SH-SY5Y (cell line): Measurements from ENCODE around the gene PAPPA.

Source experiments
- GATA2 ChIP-seq: IDR thresholded peaks from 2 replicates; pipeline ENCODE4 v1.6.1; 2011; ENCODE audit warnings: mild to moderate bottlenecking, low read depth, low read length
- GATA3 ChIP-seq: IDR thresholded peaks from 2 replicates; pipeline ENCODE4 v1.6.1; 2011; ENCODE audit warnings: low read depth, mild to moderate bottlenecking, low read length, moderate library complexity

PAPPA gene

GRCh38 chr9:116250891-116251290, 97.3 kb downstream of the PAPPA start:
- TF ChIP-seq GATA3 = no peak

DNA sequence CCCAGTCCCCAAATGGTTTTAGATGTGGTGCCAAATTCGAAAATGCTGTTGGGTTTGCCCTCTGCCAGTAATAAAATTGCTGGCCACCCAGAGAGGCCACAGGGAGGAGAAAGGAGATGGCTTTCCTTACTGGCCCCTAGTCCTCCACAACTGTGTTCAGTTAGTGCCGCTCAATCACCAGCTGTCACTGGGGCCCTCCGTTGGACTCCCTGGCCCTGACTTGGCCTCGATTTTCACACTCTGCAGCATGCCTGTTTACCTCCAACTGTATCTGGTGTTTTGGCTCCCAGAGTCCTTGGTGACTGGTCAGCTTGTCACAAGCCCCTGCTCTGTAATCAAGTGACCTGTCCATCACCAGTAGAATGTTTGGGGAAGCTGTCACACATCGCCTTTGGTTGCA, 97.8 kb downstream of the PAPPA start:
- TF ChIP-seq GATA3 = no peak
- no peak for TF ChIP-seq GATA2

- no peak for TF ChIP-seq GATA2
- TF ChIP-seq GATA3 = no peak
Observed at GRCh38 chr9:116260531-116260930, 106.9 kb downstream of the PAPPA start.

GRCh38 chr9:116262448-116262847, 108.9 kb downstream of the PAPPA start:
- TF ChIP-seq GATA2 (no peak), GATA3 (no peak)

DNA sequence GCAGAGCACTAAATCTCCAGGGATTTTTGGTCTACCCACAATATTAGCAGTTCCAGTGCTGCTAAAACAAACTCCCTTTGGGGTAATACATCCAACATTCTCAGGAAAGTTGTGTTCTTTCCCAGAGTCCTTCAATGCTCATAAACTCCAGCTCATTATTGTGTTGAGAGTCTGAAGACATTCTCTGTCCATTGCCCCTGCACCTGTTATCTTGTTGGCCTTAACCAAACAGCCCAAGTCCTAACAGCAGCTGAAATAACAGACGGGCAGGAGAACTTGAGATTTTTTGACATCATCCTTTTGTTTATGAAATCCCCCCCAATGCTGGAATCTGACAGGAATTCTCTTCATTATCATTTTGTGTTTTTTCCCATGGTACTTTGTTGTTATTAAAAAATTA, 110.8 kb downstream of the PAPPA start:
- TF ChIP-seq GATA2 (no peak), GATA3 (no peak)

GRCh38 chr9:116267021-116267420, 113.4 kb downstream of the PAPPA start:
- TF ChIP-seq GATA3 (no peak), GATA2 (no peak)

DNA sequence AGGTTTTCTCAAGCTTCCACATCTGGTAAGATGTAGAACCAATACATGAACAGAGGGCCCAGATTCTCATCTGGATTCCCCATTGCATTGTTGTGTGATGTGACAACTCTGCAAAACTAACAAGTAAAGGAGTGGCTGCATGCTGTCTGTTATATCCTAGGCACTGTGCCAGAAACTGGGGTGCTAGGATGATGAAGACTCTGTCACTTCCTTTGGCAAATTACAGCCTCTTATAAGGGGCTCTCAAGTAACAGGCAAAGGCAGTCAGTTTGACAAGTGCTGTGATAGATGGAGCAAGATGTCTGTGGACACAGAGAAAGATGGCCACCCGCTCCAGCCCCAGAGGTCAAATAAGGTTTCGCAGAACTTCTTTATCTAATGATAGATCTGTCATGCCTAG, 115.7 kb downstream of the PAPPA start:
- TF ChIP-seq GATA3 (no peak), GATA2 (no peak)

DNA sequence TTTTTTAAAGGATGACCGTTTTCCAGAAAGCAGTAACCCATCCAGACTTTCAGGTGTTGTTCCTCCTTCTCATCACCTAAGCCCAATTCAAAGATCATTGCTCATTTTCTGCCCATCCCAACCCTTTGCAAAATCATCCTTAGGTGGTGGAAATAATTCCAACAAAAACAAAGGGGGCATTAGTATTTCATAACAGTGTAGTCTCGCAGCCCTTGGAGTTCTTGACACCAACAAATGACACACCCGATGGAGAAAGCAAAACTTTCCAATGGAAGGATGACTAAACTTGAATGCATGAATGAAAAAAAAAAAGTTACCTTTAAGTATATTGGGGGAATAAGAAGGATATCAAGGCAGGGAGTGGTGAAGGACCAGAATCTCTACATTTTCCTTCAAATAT, 117.0 kb downstream of the PAPPA start:
- no peak for TF ChIP-seq GATA3
- no peak for TF ChIP-seq GATA2

DNA sequence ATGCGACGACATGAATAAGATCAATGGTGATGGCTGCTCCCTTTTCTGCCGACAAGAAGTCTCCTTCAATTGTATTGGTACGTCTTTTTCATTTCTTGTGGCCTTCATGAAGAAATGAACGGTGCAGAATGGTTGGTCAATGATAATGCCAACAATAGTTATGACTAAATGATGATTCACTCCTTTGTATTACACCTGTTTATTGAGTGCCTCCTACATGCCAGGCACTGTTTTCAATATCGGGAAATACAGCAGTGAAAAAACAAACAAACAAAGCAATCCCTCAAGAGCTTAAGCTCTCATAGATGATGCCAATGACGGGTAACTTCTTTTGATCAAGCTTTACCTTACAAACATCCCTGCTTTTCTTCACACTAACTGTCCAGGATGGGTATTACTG, 117.7 kb downstream of the PAPPA start:
- TF ChIP-seq GATA2 (no peak), GATA3 (no peak)

- TF ChIP-seq GATA2 (no peak), GATA3 (no peak)
Observed at GRCh38 chr9:116271991-116272390, 118.4 kb downstream of the PAPPA start.

- TF ChIP-seq GATA2 (no peak), GATA3 (no peak)
Observed at GRCh38 chr9:116274293-116274692, 120.7 kb downstream of the PAPPA start.

DNA sequence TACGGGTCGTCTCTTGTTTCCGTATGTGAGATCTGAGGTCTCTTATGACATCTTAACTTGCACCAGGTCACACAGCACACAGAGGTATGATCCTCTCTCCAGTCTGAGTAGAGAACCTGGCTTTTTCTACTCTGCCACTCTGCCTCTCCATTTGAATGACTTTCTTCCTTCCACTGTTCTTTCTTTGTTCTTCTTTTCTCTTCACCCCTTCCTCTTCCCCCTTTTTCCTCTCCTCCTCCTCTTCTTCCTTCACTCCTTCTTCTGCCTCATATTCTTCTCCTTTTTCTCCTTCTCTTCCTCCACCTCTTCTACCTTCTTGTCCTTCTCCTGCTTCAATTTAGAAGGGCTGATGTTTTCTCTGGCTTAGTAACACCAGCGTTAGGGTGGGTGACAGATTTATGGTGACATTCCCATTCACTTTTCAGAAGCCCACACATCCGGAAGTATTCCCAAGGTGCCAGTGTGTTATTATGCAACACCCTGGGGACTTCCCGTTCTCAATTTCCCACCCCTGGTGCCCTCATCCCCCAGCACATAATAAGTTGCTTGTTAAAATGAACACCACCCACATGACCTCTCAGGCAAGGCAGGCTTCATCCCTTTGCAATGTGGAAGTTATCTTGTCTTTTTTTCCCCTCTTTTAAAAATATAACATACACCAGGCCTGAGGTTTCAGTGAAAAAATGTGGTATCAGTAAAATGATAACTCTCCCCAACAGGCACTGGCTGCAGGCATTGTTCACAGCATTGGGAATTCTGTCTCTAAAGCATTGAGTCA, 122.0 kb downstream of the PAPPA start:
- no peak for TF ChIP-seq GATA2
- TF ChIP-seq GATA3 = no peak

GRCh38 chr9:116276196-116276493, 122.6 kb downstream of the PAPPA start:
- TF ChIP-seq GATA2 = no peak
- no peak for TF ChIP-seq GATA3

GRCh38 chr9:116276651-116277121, 123.1 kb downstream of the PAPPA start:
- TF ChIP-seq GATA3 = no peak
- no peak for TF ChIP-seq GATA2

GRCh38 chr9:116278326-116278725, 124.7 kb downstream of the PAPPA start:
- TF ChIP-seq GATA2 (no peak), GATA3 (no peak)

DNA sequence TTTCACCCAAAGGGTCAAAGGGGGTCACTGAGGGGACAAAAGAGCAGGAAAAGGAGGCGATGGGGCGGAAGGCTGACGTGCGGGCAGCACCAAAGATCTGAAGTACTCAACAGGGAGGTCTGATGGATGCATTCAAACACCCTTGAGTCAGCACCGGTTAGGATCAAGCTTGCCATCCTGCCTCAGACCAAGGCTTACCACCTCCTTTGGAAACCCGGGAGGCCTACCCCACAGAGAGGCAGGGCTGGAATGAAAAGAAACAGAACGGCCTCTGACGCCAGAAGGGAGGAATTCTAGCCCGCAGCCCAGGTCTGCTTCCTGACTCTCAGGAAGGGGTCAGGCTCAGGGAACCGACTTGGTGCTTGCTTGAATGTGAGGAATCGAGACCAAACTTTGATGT, 125.6 kb downstream of the PAPPA start:
- TF ChIP-seq GATA3 (no peak), GATA2 (no peak)
